Kidney (tissue), 14 donors: Measurements from ENCODE around the gene PLCH2. TPM values are rescaled to one million over a fixed set of nuclear protein-coding genes. Genes with fewer than 3 reads are reported as not detected.

Experiments
- DNase-seq, 5 donors: peaks; one replicate each; pipeline ENCODE4 v3.0.0-alpha.2; 2013 to 2020
- FAIRE-seq: peaks from 2 replicates; lab custom pipeline; 2012; peaks lifted over from hg19 to GRCh38; lab: Jason Lieb, UNC
- H3K27ac ChIP-seq, 2 donors: one replicate each; pipeline ENCODE4 v1.7.0; 2013; ENCODE audit warnings: low read depth in 2 of 2, low read length in 2 of 2, inconsistent platforms in 1 of 2
- H3K27me3 ChIP-seq: one replicate; pipeline ENCODE4 v1.7.1; 2013; ENCODE audit warnings: low read length, inconsistent platforms; ENCODE audit not compliant: control insufficient read depth, insufficient read depth
- H3K36me3 ChIP-seq, 3 donors: one replicate each; pipeline versions ENCODE4 v1.7.0 to v1.7.1; 2013; ENCODE audit warnings: low read length in 3 of 3, control low read depth in 1 of 3, inconsistent platforms in 1 of 3; ENCODE audit not compliant: insufficient read depth in 3 of 3, control insufficient read depth in 2 of 3
- H3K4me1 ChIP-seq, 3 donors: one replicate each; pipeline versions ENCODE4 v1.7.0 to v1.7.1; 2013; ENCODE audit warnings: low read length in 3 of 3, inconsistent platforms in 1 of 3, low read depth in 1 of 3; ENCODE audit not compliant: control insufficient read depth in 2 of 3, insufficient read depth in 2 of 3
- H3K4me3 ChIP-seq, 3 donors: one replicate each; pipeline versions ENCODE4 v1.7.0 to v1.8.1; 2013; ENCODE audit warnings: low read length in 3 of 3, control low read depth in 1 of 3, inconsistent platforms in 1 of 3
- H3K9ac ChIP-seq, 3 donors: one replicate each; pipeline versions ENCODE4 v1.7.0 to v1.7.1; 2013; ENCODE audit warnings: low read length in 3 of 3, control low read depth in 1 of 3, inconsistent platforms in 1 of 3
- H3K9me3 ChIP-seq, 3 donors: one replicate each; pipeline versions ENCODE4 v1.7.0 to v1.7.1; 2013; ENCODE audit warnings: low read length in 3 of 3, control low read depth in 1 of 3, inconsistent platforms in 1 of 3; ENCODE audit not compliant: control insufficient read depth in 2 of 3, insufficient read depth in 1 of 3
- intact Hi-C: fragments of 100-400 bp; cut with DNase I; formaldehyde crosslinking; loops from one replicate; pipeline ENCODE4 v1.11.1; 2022
- polyA plus RNA-seq: library from polyadenylated mRNA; stranded (reverse); fragments of 350-450 nt; fragmentation: Illumina TruSeq; extraction: RNeasy Lipid Tissue Mini Kit (QIAGEN cat#74804); gene quantifications from one replicate; pipeline ENCODE4 v1.2.3, GENCODE V29; 2014; ENCODE audit warnings: low read depth, low replicate concordance; ENCODE audit not compliant: insufficient read depth
- total RNA-seq: library from RNA; stranded (reverse); fragmentation: NEBNext Ultra II Directional; extraction: Animal tissue kit (Norgen Biotek cat#: 25700); gene quantifications from one replicate; pipeline ENCODE4 v1.2.1, GENCODE V29; 2021
- TF ChIP-seq, protein P1 (sequence below): IDR thresholded peaks from 3 replicates; pipeline ENCODE4 v1.5.1; 2012; ENCODE audit warnings: mild to moderate bottlenecking, moderate library complexity, borderline replicate concordance; ENCODE audit not compliant: insufficient read depth; ENCODE audit errors: extremely low read depth
- donor health status: control.
- donor health status: control.
- donor health status: control.
- donor health status: control.
- donor health status: control.
- donor health status: DM: yes; HTN: yes; CAD: no.
- donor health status: Normal renal cell carcinoma (clear cell type).

The PLCH2 gene
- total and polyA plus RNA-seq, 2 donors from 2014 or later, result 7.4 to 8.7 TPM

DNA sequence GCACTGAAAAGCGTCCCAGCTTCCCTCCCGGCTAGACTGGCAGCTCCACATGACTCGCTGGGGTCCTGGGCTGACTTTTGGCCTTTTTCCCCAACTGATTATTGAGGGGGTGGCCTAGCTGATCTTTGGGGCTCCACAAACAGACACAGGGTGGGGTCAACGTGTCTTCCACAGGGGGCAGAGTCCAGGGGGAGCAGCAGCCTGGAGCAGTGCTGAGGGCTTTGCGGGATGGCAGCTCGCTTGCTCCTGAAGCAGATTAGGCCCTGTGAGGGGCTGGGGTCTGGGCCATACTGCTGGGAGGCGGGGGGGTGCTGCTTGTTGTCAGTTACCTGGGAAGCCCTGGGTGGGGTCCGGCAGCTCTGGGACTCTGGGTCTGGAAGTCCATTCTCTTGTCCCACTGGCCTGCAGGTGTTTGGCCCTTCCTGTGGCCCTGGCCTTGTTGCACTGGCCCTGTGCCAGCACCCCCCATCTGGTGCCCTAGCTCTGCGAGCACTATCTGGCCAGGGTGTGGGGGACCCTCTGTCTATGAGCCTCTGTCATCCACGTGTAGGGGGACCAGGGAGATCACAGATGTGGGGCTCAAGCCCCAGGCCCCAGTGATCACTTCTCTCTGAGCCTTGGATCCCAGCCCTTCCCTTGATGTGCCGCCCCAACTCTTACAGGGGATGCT, 66.3 kb downstream of the PLCH2 start:
- Histone ChIP-seq H3K4me3 (no peak overlapping the region), H3K36me3 (no peaks in the 10 kb centered on the region), H3K9me3 (no peaks in the 10 kb centered on the region), H3K4me1 (peaks cover 0 to 20% (median 3%) of the 10 kb centered on the region in 3 donors), H3K27me3 (no peaks in the 10 kb centered on the region), H3K27ac (no peak overlapping the region), H3K9ac (no peak overlapping the region)
- no peak for DNase-seq
- FAIRE-seq, result no peak
- TF ChIP-seq, protein P1, sequence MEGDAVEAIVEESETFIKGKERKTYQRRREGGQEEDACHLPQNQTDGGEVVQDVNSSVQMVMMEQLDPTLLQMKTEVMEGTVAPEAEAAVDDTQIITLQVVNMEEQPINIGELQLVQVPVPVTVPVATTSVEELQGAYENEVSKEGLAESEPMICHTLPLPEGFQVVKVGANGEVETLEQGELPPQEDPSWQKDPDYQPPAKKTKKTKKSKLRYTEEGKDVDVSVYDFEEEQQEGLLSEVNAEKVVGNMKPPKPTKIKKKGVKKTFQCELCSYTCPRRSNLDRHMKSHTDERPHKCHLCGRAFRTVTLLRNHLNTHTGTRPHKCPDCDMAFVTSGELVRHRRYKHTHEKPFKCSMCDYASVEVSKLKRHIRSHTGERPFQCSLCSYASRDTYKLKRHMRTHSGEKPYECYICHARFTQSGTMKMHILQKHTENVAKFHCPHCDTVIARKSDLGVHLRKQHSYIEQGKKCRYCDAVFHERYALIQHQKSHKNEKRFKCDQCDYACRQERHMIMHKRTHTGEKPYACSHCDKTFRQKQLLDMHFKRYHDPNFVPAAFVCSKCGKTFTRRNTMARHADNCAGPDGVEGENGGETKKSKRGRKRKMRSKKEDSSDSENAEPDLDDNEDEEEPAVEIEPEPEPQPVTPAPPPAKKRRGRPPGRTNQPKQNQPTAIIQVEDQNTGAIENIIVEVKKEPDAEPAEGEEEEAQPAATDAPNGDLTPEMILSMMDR, result no peak
- intact Hi-C loops, result loop anchor here (10.0 kb wide), 1 partner anchor 128 kb away; the partner anchor contains the start of gene PEX10

DNA sequence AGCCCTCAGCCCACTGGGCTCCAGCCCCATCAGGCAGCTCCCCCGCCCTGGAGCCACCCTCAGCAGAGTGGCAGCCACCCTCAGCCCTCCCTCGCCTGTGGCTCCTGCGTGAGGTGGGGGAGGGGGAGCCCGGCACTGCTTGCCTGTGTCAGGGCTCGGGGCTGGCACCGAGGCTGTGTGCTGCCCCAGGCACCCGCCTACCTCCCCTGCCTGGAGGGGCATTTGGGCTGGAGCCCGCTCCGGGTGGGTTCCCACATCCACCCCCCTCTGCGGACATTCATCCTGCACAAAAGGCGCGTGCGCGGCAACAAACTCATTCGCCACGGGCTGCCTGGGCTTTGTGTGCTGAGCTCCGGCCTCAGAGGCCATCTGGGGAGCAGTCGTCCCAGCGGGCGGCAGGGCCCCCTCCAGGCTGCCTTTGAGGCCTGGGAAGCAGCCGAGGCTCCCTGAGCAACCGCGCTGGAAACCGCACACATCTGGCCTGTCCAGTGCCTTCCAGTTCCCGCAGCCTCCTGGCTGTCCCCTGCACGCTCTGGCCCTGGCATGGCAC, 67.5 kb downstream of the PLCH2 start:
- H3K4me1 ChIP-seq, result peaks cover 0 to 30% (median 13%) of the 10 kb centered on the region in 3 donors
- TF ChIP-seq, protein P1, result no peak
- H3K36me3 ChIP-seq, result no peaks in the 10 kb centered on the region
- FAIRE-seq (no peak), DNase-seq (peak in 4 of 5 donors; percentile 63 to 85 (median 70))
- no peak overlapping the region for H3K4me3 ChIP-seq
- no peaks in the 10 kb centered on the region for H3K27me3 ChIP-seq
- H3K9me3 ChIP-seq, result no peaks in the 10 kb centered on the region
- no peak overlapping the region for H3K9ac ChIP-seq
- H3K27ac ChIP-seq, result no peak overlapping the region
- intact Hi-C loops, result loop anchor here (10.0 kb wide), 1 partner anchor 129 kb away; the partner anchor contains the start of gene PEX10

- DNase-seq, result no peak
- Histone ChIP-seq H3K9me3 (no peaks in the 10 kb centered on the region), H3K4me3 (no peak overlapping the region), H3K27ac (no peak overlapping the region), H3K4me1 (peaks cover 0 to 35% (median 17%) of the 10 kb centered on the region in 3 donors), H3K27me3 (no peaks in the 10 kb centered on the region), H3K9ac (no peak overlapping the region), H3K36me3 (no peaks in the 10 kb centered on the region)
- TF ChIP-seq, protein P1, result no peak
- FAIRE-seq, result no peak
- intact Hi-C loops, result loop anchor here (10.0 kb wide), 1 partner anchor 129 kb away; the partner anchor contains the start of gene PEX10
Measured at GRCh38 chr1:2544093-2544874, 68.2 kb downstream of the PLCH2 start.
